ENCODE results near the gene NUDT4B. TPM values are rescaled to one million over a fixed set of nuclear protein-coding genes. Genes with fewer than 3 reads are reported as not detected.
"Not testable (repeated sequence)": the region's sequence is repeated elsewhere in the genome, so short reads cannot be mapped to it uniquely, and the experiment has no call there.

NUDT4B gene
- total RNA-seq (2021), result not detected in 2 replicates
- not detected for Bru-seq, nascent RNA
- BruChase-seq, experiment 1, labeled RNA remaining after a 2-hour chase, result not detected
- BruChase-seq, experiment 2, labeled RNA remaining after a 6-hour chase, result not detected
- long read RNA-seq, result 0 reads

DNA sequence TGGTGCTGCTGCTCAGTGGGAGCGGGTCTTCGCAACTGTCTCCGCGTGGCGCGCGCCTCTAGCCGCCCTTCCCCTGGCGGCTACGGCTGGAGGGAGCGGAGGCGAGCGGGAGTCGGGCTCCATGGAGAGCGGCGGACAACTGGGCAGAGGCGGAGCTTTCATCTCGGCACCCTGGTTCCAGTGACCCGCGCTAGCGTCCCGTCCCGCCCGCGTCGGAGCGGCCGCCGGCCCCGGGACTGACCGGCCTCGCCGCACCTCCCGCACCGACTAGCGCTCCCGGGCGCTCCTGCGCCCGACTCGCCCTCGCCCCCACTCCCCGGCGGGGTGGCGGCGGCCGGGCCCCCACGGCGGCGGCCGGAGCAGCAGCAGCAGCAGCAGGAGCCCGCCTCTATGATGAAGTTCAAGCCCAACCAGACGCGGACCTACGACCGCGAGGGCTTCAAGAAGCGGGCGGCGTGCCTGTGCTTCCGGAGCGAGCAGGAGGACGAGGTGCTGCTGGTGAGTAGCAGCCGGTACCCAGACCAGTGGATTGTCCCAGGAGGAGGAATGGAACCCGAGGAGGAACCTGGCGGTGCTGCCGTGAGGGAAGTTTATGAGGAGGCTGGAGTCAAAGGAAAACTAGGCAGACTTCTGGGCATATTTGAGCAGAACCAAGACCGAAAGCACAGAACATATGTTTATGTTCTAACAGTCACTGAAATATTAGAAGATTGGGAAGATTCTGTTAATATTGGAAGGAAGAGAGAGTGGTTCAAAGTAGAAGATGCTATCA is at the start of gene NUDT4B:
Gene NUDT4B (plus strand): TSS at position 212 of the 772 bp plus-strand sequence. CDS start 179 bp downstream, at position 391.
- H3K79me2 ChIP-seq (ENCODE audit: low read depth); H3K4me2 ChIP-seq; H2AFZ ChIP-seq; H3K27me3 ChIP-seq (ENCODE audit: insufficient read depth, low read depth); H3K4me1 ChIP-seq (replicated peaks; ENCODE audit: insufficient read depth); DNase-seq; H3K27ac ChIP-seq; H3F3A ChIP-seq (ENCODE audit: insufficient read depth, low read depth); POLR2A ChIA-PET (ENCODE audit: unreplicated experiment); H3K4me3 ChIP-seq; intact Hi-C loops (cut with micrococcal nuclease; ENCODE audit: unreplicated experiment); H4K20me1 ChIP-seq (ENCODE audit: insufficient read depth); H3K9me2 ChIP-seq (ENCODE audit: insufficient read depth); CTCF ChIA-PET; H3K36me3 ChIP-seq (ENCODE audit: low read depth); H3K9me3 ChIP-seq (ENCODE audit: insufficient read depth, low read depth): not testable (repeated sequence)
- TSS peak; percentile 73 for BruUV-seq (replicated peaks)

DNA sequence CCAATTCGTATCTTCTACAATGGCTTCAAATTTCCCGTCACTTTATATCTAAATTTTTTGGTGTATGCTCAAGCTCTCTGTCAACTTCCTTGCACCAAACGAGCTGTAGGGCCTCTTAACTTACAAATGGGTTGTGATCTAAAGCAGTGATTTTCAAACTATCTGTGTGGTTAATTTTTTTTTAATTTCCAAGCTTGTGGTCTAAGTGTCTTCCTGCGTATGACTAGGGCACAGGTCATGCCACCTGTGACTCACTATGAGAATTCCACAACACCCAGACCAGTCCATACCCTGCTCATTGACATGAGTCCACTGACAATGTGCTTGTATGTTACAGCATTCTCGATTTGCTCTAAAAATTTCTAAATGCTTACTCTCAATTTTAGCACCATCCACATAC is 49.2 kb upstream of the NUDT4B start:
- H2AFZ ChIP-seq; H3K4me1 ChIP-seq (replicated peaks; ENCODE audit: insufficient read depth); H3K27ac ChIP-seq; BruUV-seq (replicated peaks); intact Hi-C loops (cut with micrococcal nuclease; ENCODE audit: unreplicated experiment); H3F3A ChIP-seq (ENCODE audit: insufficient read depth, low read depth); H3K36me3 ChIP-seq (ENCODE audit: low read depth); H3K9me3 ChIP-seq (ENCODE audit: insufficient read depth, low read depth); CTCF ChIA-PET; H3K4me2 ChIP-seq; H3K9me2 ChIP-seq (ENCODE audit: insufficient read depth); H3K79me2 ChIP-seq (ENCODE audit: low read depth); DNase-seq; H4K20me1 ChIP-seq (ENCODE audit: insufficient read depth); POLR2A ChIA-PET (ENCODE audit: unreplicated experiment); H3K4me3 ChIP-seq; H3K27me3 ChIP-seq (ENCODE audit: insufficient read depth, low read depth): not testable (repeated sequence)

DNA sequence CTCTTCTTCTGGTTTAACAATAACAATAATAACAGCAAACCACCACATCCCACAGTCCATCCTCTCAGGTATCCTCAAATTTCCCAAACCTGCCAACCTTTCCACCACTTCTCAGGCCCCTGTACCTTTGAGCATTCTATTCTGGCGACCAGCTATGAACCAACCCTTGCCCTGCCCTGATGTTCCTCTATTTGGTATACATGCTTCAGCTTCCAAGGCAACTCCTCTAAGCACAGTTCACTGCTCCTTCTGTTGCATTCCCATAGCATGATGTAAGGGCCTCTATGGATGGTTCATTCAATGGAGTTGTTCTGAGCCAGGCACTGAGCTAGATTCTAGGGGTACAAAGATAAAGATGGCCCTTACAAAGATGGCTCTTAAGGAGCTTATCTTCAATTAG is 46.3 kb upstream of the NUDT4B start:
- H3K27me3 ChIP-seq (ENCODE audit: insufficient read depth, low read depth); POLR2A ChIA-PET (ENCODE audit: unreplicated experiment); DNase-seq; H3K79me2 ChIP-seq (ENCODE audit: low read depth); H3K9me2 ChIP-seq (ENCODE audit: insufficient read depth); H3F3A ChIP-seq (ENCODE audit: insufficient read depth, low read depth); BruUV-seq (replicated peaks); H3K4me1 ChIP-seq (replicated peaks; ENCODE audit: insufficient read depth); CTCF ChIA-PET; H3K36me3 ChIP-seq (ENCODE audit: low read depth); H4K20me1 ChIP-seq (ENCODE audit: insufficient read depth); H3K4me2 ChIP-seq; intact Hi-C loops (cut with micrococcal nuclease; ENCODE audit: unreplicated experiment); H3K27ac ChIP-seq; H2AFZ ChIP-seq; H3K4me3 ChIP-seq; H3K9me3 ChIP-seq (ENCODE audit: insufficient read depth, low read depth): not testable (repeated sequence)

- CTCF ChIA-PET; DNase-seq; BruUV-seq (replicated peaks); intact Hi-C loops (cut with micrococcal nuclease; ENCODE audit: unreplicated experiment); H3K4me1 ChIP-seq (replicated peaks; ENCODE audit: insufficient read depth); H3K9me3 ChIP-seq (ENCODE audit: insufficient read depth, low read depth); H2AFZ ChIP-seq; H3K9me2 ChIP-seq (ENCODE audit: insufficient read depth); H3K4me3 ChIP-seq; H3K27ac ChIP-seq; POLR2A ChIA-PET (ENCODE audit: unreplicated experiment); H3K27me3 ChIP-seq (ENCODE audit: insufficient read depth, low read depth); H3K4me2 ChIP-seq; H4K20me1 ChIP-seq (ENCODE audit: insufficient read depth); H3K36me3 ChIP-seq (ENCODE audit: low read depth); H3K79me2 ChIP-seq (ENCODE audit: low read depth); H3F3A ChIP-seq (ENCODE audit: insufficient read depth, low read depth): not testable (repeated sequence)
Observed at GRCh38 chr1:148703973-148704591, 44.5 kb upstream of the NUDT4B start.

GRCh38 chr1:148705316-148705948 is 43.1 kb upstream of the NUDT4B start:
- BruUV-seq (replicated peaks); CTCF ChIA-PET; H3K27me3 ChIP-seq (ENCODE audit: insufficient read depth, low read depth); H3K9me3 ChIP-seq (ENCODE audit: insufficient read depth, low read depth); H4K20me1 ChIP-seq (ENCODE audit: insufficient read depth); H2AFZ ChIP-seq; H3K27ac ChIP-seq; intact Hi-C loops (cut with micrococcal nuclease; ENCODE audit: unreplicated experiment); H3K9me2 ChIP-seq (ENCODE audit: insufficient read depth); H3K4me1 ChIP-seq (replicated peaks; ENCODE audit: insufficient read depth); H3K36me3 ChIP-seq (ENCODE audit: low read depth); POLR2A ChIA-PET (ENCODE audit: unreplicated experiment); H3K4me3 ChIP-seq; H3K79me2 ChIP-seq (ENCODE audit: low read depth); H3K4me2 ChIP-seq; DNase-seq; H3F3A ChIP-seq (ENCODE audit: insufficient read depth, low read depth): not testable (repeated sequence)

- DNase-seq; intact Hi-C loops (cut with micrococcal nuclease; ENCODE audit: unreplicated experiment); H3K4me1 ChIP-seq (replicated peaks; ENCODE audit: insufficient read depth); H3F3A ChIP-seq (ENCODE audit: insufficient read depth, low read depth); POLR2A ChIA-PET (ENCODE audit: unreplicated experiment); H3K27me3 ChIP-seq (ENCODE audit: insufficient read depth, low read depth); H3K79me2 ChIP-seq (ENCODE audit: low read depth); CTCF ChIA-PET; H3K4me3 ChIP-seq; BruUV-seq (replicated peaks); H2AFZ ChIP-seq; H3K27ac ChIP-seq; H3K36me3 ChIP-seq (ENCODE audit: low read depth); H3K9me3 ChIP-seq (ENCODE audit: insufficient read depth, low read depth); H4K20me1 ChIP-seq (ENCODE audit: insufficient read depth); H3K9me2 ChIP-seq (ENCODE audit: insufficient read depth); H3K4me2 ChIP-seq: not testable (repeated sequence)
Observed at GRCh38 chr1:148708779-148709333, 39.7 kb upstream of the NUDT4B start.

Data from PC-9 (cell line).